ENCODE data around the gene NRXN2. TPM values are rescaled to one million over a fixed set of nuclear protein-coding genes. Genes with fewer than 3 reads are reported as not detected.

The NRXN2 gene
- total and polyA plus RNA-seq, 2 donors (not counting 3 experiments of a cell fraction or from before 2014, with no cell fraction given): not detected

DNA sequence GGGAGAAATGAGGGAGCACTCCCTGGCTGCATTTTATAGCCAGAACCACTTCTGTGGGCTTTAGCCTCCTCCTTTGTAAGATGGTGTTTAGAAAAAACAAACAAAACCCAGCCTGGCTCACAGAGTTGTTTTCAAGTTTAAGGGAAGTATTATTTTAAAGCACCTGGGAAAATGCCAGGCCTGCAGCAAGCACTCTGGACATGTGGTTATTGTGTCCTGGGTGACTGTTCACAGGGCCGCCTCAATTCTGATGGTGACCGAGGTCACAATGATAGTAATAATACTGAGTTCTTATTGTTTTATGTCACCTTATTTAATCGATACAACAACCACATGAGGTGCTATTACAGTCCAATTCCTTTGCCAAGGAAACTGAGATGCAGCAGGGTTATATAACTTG is 152.7 kb downstream of the NRXN2 start:
- Histone ChIP-seq H3K9me1 (replicated peaks; ENCODE audit: control insufficient read depth, extremely low read depth, insufficient read depth, low read length) (no peaks in the 10 kb centered on the region), H3K27ac (ENCODE audit: insufficient read depth, low read depth, low read length) (no peak overlapping the region), H2AFZ (ENCODE audit: low read depth, low read length) (no peak overlapping the region), H4K20me1 (replicated peaks; ENCODE audit: control insufficient read depth, extremely low read depth, insufficient read depth, low read length) (no peaks in the 10 kb centered on the region), H3K27me3 (ENCODE audit: control insufficient read depth in 2 of 2, insufficient read depth in 2 of 2, low read length in 2 of 2) (peaks cover 3% of the 10 kb centered on the region in 2 experiments), H3K9ac (replicated peaks; ENCODE audit: extremely low read depth, insufficient read depth, low read length) (no peak overlapping the region), H3K36me3 (ENCODE audit: control insufficient read depth in 2 of 2, extremely low read depth in 1 of 2, insufficient read depth in 2 of 2, low read length in 2 of 2) (no peaks in the 10 kb centered on the region), H3K4me3 (replicated peaks in 1 of 3; ENCODE audit: insufficient read depth in 1 of 3, low read depth in 1 of 3, low read length in 3 of 3) (no peak overlapping the region), H3K9me3 (replicated peaks; ENCODE audit: control insufficient read depth, insufficient read depth, low read length) (no peaks in the 10 kb centered on the region), H3K4me2 (ENCODE audit: insufficient read depth, low read length) (no peak overlapping the region), H3K79me2 (ENCODE audit: control insufficient read depth, insufficient read depth, low read length) (no peaks in the 10 kb centered on the region), H3K4me1 (ENCODE audit: control insufficient read depth, extremely low read depth, insufficient read depth, low read length) (no peaks in the 10 kb centered on the region)
- CTCF ChIA-PET: no interaction called here
- BruUV-seq (replicated peaks): no TSS peak
- POLR2A ChIA-PET: no interaction called here
- TF ChIP-seq EZH2 (IDR thresholded peaks at IDR 0.05; ENCODE audit: borderline replicate concordance, low read depth, low read length, severe bottlenecking) (no peak), POLR2AphosphoS5 (IDR thresholded peaks at IDR 0.05; ENCODE audit: insufficient read depth, low read depth, low read length) (no peak), JUN (IDR thresholded peaks at IDR 0.05; ENCODE audit: borderline replicate concordance, insufficient read depth, insufficient read length, low read depth) (no peak), GATA2 (IDR thresholded peaks at IDR 0.05; ENCODE audit: insufficient read depth, insufficient read length, low read depth, low read length) (no peak), CTCF (IDR thresholded peaks at IDR 0.05; ENCODE audit: extremely low read depth in 1 of 2, insufficient read depth in 1 of 2, low read depth in 1 of 2, low read length in 2 of 2) (no peak), POLR2A (IDR thresholded peaks at IDR 0.05; ENCODE audit: low read depth, low read length) (no peak), MYC (IDR thresholded peaks at IDR 0.05; ENCODE audit: low read depth, low read length) (no peak), FOS (IDR thresholded peaks at IDR 0.05; ENCODE audit: borderline replicate concordance, insufficient read depth, low read length) (no peak)
- TF ChIP-seq, protein P1, sequence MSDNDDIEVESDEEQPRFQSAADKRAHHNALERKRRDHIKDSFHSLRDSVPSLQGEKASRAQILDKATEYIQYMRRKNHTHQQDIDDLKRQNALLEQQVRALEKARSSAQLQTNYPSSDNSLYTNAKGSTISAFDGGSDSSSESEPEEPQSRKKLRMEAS (IDR thresholded peaks at IDR 0.05; ENCODE audit: insufficient read depth, insufficient read length): no peak
- DNase-seq (ENCODE audit: low read depth, low spot score): no peak
- dilution Hi-C loops (cut with MboI; ENCODE audit: extremely low pct_ligation_motif_present, low sequenced_read_pairs): no loop called here
- intact Hi-C loops (cut with micrococcal nuclease): no loop called here
- FAIRE-seq: no peak

Data from endothelial cell of umbilical vein (primary cell).